ENCODE data around the gene CHD3. TPM values are rescaled to one million over a fixed set of nuclear protein-coding genes. Genes with fewer than 3 reads are reported as not detected.

The CHD3 gene
- polyA plus RNA-seq, 1 donor from 2014 or later, result 115 TPM

- Histone ChIP-seq H3K4me3 (ENCODE audit: low read length) (no peak overlapping the region), H4K20me1 (ENCODE audit: insufficient read depth) (no peaks in the 10 kb centered on the region), H3K27ac (ENCODE audit: low read length) (no peak overlapping the region), H3K36me3 (ENCODE audit: insufficient read depth, low read length) (no peaks in the 10 kb centered on the region), H3K9me3 (ENCODE audit: low read length) (no peaks in the 10 kb centered on the region), H3F3A (ENCODE audit: insufficient read depth, low read length, poor library complexity, severe bottlenecking) (peaks cover 5% of the 10 kb centered on the region), H3K9me2 (ENCODE audit: insufficient read depth, low read length) (no peaks in the 10 kb centered on the region), H2AFZ (ENCODE audit: low read depth, low read length) (no peak overlapping the region), H3K27me3 (ENCODE audit: insufficient read depth, low read depth, low read length) (no peaks in the 10 kb centered on the region), H3K79me2 (replicated peaks; ENCODE audit: insufficient read depth, low read length) (peaks cover 11% of the 10 kb centered on the region), H3K4me2 (ENCODE audit: low read length) (no peak overlapping the region), H3K9ac (ENCODE audit: low read length) (no peak overlapping the region)
- TF ChIP-seq SMC3 (conservative IDR thresholded peaks at IDR 0.05; ENCODE audit: poor library complexity), result no peak
- TF ChIP-seq POLR2AphosphoS5 (IDR thresholded peaks at IDR 0.05), result no peak
- TF ChIP-seq CTCF (IDR thresholded peaks at IDR 0.05; ENCODE audit: poor library complexity, severe bottlenecking), result no peak
- no peak for TF ChIP-seq REST (IDR thresholded peaks at IDR 0.05; ENCODE audit: borderline replicate concordance)
- no peak for TF ChIP-seq TAF1 (IDR thresholded peaks at IDR 0.05; ENCODE audit: low read depth)
- TF ChIP-seq RAD21 (conservative IDR thresholded peaks at IDR 0.05), result no peak
Measured at GRCh38 chr17:7878234-7878633, 10.4 kb upstream of the CHD3 start.

- TF ChIP-seq SMC3 (conservative IDR thresholded peaks at IDR 0.05; ENCODE audit: poor library complexity) (no peak), RAD21 (conservative IDR thresholded peaks at IDR 0.05) (no peak), TAF1 (IDR thresholded peaks at IDR 0.05; ENCODE audit: low read depth) (no peak), REST (IDR thresholded peaks at IDR 0.05; ENCODE audit: borderline replicate concordance) (peak; percentile 44), EZH2 (IDR thresholded peaks at IDR 0.05; ENCODE audit: borderline replicate concordance, insufficient read depth, low read length, poor library complexity, severe bottlenecking) (no peak), CTCF (IDR thresholded peaks at IDR 0.05; ENCODE audit: poor library complexity, severe bottlenecking) (no peak), MXI1 (conservative IDR thresholded peaks at IDR 0.05; ENCODE audit: poor library complexity, severe bottlenecking) (no peak), POLR2AphosphoS5 (IDR thresholded peaks at IDR 0.05) (peak; percentile 66), EP300 (conservative IDR thresholded peaks at IDR 0.05; ENCODE audit: poor library complexity, severe bottlenecking) (peak; percentile 37)
- Histone ChIP-seq H3K9me2 (ENCODE audit: insufficient read depth, low read length) (no peaks in the 10 kb centered on the region), H2AFZ (ENCODE audit: low read depth, low read length) (peak overlapping the region; percentile 62), H3K4me3 (ENCODE audit: low read length) (peak overlapping the region; percentile 56), H3K79me2 (replicated peaks; ENCODE audit: insufficient read depth, low read length) (peaks cover 20% of the 10 kb centered on the region), H3K36me3 (ENCODE audit: insufficient read depth, low read length) (no peaks in the 10 kb centered on the region), H3K9me3 (ENCODE audit: low read length) (no peaks in the 10 kb centered on the region), H3K4me2 (ENCODE audit: low read length) (peak overlapping the region; percentile 76), H3K27me3 (ENCODE audit: insufficient read depth, low read depth, low read length) (no peaks in the 10 kb centered on the region), H3K27ac (ENCODE audit: low read length) (peak overlapping the region; percentile 97), H3K9ac (ENCODE audit: low read length) (peak overlapping the region; percentile 100), H4K20me1 (ENCODE audit: insufficient read depth) (no peaks in the 10 kb centered on the region), H3F3A (ENCODE audit: insufficient read depth, low read length, poor library complexity, severe bottlenecking) (peaks cover 5% of the 10 kb centered on the region)
Measured at GRCh38 chr17:7880076-7880868, 8.3 kb upstream of the CHD3 start.
